ENCODE data around the gene METTL14.

DNA sequence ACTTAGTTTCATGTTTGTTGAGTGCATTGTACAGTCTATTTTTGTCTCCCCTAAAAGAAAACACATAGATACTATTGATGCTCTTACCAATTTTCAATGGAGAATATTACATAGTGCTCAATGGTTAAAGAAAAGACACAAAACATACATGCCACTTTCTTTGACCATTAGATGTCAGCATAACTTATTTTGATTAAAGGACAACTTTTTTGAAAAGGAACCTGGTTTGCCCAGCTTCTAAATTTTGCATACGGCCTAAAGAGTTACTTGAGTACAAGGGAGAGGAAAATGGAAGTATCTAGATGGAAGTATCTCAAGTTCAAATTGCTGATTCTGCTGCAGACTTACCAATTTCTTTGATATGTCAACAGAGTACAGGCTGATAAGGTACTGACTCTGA lies 68.5 kb downstream of the METTL14 start:
- no peak for TF ChIP-seq CTCF (IDR thresholded peaks at IDR 0.05)
- no peak for TF ChIP-seq EP300 (IDR thresholded peaks at IDR 0.05)
